Kidney epithelial cell (primary cell): Measurements from ENCODE around the gene RAPGEF4. TPM values are rescaled to one million over a fixed set of nuclear protein-coding genes. Genes with fewer than 3 reads are reported as not detected.

Source experiments
- total RNA-seq: library from RNA; depleted of rRNA; stranded (reverse); fragments of >200 nt; gene quantifications from 2 replicates; pipeline ENCODE4 v1.2.3, GENCODE V29; 2015

Gene RAPGEF4
- total RNA-seq, 1 donor from 2014 or later = 0.71 TPM

Other genes with a start within 250 kb of the RAPGEF4 start
- 7.7 and 11.8 TPM in 2 replicates for gene PDK1, start 179.8 kb upstream of the RAPGEF4 start, total RNA-seq